GM21447 (cell line): ENCODE results near the gene VSX2.

Experiments used
- ATAC-seq: cut with Tn5 transposase; IDR thresholded peaks from one replicate; pipeline ENCODE4 v1.9.1; 2021; ENCODE audit not compliant: unreplicated experiment

The VSX2 gene

GRCh38 chr14:74301594-74302151, 62.4 kb downstream of the VSX2 start:
- ATAC-seq = no peak

DNA sequence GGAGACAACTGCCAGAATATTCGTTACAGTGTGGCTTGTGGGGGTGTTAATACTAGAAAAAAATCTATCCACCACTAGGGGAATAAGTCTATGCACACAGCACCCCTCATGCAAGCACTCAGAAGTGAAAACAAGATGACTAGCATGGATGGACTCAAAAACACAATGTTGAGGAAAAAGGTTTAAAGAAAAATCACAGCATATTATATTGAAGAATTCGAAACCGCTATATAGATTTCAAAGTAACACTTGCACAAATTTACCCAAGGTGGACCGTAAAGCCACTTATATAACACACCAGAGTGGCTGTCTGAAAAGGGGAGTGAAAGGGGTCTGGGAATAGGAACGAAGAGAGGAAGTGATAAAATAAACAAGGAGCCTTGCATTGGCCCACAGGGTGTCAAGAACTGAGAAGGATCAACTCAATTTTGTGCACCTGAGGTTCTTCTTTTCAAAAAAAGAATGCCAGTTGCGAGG, 62.9 kb downstream of the VSX2 start:
- peak; percentile 58 for ATAC-seq

DNA sequence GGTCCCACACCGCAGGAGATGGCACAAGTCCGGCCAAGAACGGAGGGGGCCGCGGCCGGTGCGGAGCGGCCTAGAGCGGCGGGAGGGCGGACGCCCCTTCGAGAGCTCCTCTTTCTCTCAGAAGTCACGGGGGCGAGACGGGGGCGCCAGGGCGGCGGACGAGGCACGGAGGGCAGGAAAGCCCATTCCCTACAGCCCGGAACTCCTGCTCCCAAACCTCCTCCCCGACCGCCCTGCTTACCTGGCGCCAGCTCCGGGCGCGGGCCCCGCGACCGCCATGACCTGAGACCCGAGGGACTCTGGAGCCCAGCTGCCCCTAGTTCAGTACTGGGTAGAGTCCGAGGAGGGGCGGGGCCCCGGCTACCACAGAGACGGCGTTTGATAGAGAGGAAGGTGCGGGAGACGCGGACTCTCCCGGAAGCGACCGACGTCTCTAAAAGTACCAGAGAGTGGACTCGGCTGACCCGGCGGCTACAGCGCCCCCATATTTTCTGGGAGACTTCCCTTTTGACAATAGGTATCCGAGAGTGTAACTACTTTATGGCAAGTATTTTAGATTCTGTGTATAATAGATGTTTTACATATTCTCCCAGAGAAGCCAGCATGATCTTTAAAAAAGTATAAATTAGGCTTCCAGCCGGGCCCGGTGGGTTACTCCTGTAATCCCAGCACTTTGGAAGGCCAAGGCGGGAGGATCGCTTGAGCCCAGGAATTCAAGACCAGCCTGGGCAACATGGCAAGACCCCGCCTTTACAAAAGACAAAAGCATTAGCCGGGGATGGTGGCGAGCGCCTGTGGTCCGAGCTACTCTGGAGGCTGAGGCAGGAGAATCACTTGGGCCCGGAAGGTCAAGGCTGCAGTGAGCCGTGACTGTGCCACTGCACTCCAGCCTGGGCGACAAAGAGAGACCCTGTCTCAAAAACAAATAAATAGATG, 63.7 kb downstream of the VSX2 start, which contains the start of gene ABCD4:
TSS of gene ABCD4 (minus strand) at position 301 of the 936 bp plus-strand sequence. CDS start at position 279, 22 bp downstream.
- ATAC-seq = peak; percentile 95

- ATAC-seq = no peak
Measured at GRCh38 chr14:74308695-74309094, 69.4 kb downstream of the VSX2 start.

GRCh38 chr14:74309125-74310022, 70.1 kb downstream of the VSX2 start:
- ATAC-seq = no peak

DNA sequence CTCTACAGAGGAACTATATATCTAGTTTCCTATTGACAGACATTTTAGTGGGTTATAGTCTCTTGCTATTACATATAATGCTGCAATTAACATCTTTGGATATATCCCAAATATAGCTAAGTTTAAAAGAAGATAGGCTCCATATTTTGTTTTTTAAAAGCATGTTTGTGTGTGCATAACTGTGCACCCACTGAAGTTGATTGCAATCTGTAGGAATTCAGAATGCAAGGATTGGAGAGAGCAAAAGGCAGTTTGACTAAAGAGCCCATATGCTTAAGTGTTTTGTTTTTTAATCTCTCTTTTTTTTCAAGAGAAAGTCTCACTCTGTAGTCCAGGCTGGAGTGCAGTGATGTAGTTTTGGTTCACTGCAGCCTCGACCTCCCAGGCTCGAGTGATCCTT, 72.9 kb downstream of the VSX2 start:
- ATAC-seq = no peak
